Measurements from ENCODE around the gene SLC52A3. TPM values are rescaled to one million over a fixed set of nuclear protein-coding genes. Genes with fewer than 3 reads are reported as not detected.

Gene SLC52A3
- total RNA-seq, 1 donor from 2014 or later = 1.4 TPM

DNA sequence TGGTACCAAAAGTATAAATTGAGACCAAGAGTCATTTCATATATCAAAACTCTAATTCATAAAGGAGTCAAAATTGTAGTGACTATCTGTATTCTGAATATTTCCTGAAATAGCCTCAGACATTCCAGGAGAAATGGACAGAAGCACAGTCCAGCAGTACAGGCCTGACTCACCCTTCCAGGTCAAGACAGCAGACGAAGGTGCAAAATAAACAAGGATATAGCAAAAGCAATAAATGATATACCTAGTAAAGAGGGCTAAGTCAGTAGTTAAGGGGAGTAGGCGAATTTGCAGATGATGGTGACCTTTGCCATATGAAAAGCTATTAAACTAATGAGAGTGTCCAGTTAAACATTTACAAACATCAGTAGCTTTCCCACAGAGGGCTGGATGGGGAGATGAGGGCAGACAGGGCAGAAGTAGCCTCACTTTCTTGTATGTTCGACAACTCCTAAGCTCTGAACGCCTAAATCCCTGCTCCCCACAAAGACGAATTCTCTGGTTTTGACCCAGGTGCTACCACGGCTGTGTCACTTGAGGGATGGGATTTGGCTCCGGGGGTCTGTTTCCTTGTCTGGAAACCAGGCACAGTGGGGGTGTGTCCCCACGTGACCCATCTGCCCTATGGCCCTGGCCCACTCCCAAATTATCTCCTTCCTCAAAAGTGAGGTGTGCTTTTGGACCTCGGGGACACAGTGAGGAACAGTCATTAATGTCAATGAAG is 3.6 kb upstream of the SLC52A3 start:
- no peak for ATAC-seq
- DNase-seq (ENCODE audit: low spot score) = no peak
- intact Hi-C loops (cut with DNase I) = no loop called here

DNA sequence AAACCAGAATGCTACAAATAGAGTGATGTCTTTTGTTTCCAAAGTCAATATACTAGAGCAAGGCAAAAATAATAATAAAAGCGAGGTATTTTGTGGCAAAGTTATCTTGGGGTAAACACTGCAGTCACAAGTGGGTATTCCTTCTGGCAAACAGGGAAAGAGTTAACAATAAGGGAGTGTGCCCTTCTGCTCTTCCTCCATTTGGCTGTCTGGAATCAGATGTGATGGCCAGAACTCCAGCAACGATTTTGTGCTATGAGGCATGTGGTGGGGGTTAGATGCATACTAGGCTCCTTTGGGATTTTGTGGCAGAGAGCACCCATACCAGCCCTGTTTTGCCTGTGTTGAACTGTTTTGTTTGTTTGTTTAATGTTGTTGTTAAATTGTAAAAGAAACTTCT is 2.4 kb upstream of the SLC52A3 start:
- no peak for ATAC-seq
- intact Hi-C loops (cut with DNase I) = no loop called here
- no peak for DNase-seq (ENCODE audit: low spot score)

DNA sequence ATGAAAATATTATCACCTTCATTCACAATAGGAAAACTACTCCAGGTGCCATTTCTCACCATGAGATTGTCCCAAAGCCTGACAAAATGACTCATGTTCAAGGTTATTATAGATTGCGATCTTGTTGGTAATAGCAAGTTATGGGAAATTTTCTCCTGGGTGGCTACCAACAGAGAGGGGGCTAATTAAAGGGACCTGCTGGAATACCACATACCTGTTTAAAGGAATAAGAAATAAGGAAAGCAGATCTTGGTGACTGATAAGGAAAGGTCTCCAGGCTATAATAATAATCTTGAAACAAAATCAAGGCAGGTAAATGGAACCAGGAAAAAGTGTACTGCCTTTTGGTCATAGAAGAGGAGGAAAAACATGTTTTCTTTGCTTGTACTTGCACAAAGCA is 1.4 kb downstream of the SLC52A3 start:
- DNase-seq (ENCODE audit: low spot score) (no peak), ATAC-seq (no peak)
- intact Hi-C loops (cut with DNase I) = no loop called here

DNA sequence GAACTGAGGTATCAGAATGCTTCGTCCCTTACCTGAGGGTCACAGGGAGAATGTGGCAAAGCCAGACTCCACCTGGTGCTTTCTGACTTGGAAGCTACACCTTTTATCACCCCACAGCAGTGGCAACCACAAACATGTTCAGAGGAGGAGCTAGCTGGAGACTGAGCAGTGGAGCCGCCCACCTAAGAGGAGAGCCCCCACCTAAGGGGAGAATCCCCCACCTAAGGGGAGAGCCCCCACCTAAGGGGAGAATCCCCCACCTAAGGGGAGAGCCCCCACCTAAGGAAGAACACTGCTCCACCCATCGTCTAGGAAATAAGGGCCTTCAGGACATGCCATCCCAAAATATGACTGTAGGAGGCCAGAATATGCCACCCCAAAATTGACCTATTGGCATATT is 4.0 kb downstream of the SLC52A3 start:
- intact Hi-C loops (cut with DNase I) = no loop called here
- no peak for DNase-seq (ENCODE audit: low spot score)

DNA sequence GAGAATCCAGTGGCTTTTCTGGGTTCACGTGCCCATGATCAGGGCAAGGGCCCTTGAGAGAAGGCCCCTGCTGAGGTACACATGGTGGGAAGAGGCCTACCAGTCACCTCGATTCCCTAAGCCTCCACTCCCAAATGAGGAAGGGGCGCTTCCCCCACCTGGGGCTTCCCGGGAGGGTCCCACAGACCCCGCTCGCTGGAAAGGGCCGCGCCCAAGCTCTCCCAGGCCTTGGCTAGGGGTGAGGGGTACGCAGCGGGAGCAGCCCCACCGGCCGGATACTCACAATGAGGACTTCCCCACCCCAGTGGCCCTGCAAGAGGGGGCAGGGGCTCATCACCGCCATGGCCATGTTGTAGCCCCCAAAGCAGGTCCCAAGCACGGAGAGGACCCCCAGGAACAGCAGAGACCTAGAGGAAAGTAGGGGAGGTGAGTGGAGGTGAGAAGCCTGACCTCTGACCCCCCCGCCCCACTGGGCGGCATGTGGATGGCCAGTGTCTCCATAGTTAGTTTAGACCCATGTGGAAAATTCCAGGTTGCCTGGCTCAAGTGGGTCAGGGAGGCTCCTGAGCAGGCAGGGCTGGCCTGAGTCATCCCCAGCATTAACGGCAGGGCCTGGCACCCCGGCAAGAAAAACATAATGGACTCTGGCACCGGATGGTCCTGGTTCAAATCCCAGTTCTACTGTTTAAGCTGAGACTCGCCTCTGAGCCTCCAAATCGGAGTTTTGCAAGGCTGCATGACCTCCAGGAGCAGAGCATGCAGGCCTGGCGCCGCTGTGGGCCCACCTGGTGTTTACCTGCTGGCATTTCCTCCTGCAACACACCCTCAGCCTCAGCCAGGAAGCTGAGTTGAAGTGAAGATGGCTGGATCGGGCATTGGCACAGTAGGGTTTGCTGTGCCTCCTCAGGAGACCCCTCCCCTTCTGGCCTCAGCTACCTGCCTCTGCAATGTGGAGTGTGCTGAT is 6.6 kb downstream of the SLC52A3 start:
- DNase-seq (ENCODE audit: low spot score) (no peak), ATAC-seq (no peak)
- intact Hi-C loops (cut with DNase I) = no loop called here

More for the DNA sequence above, 4.0 kb downstream of the SLC52A3 start:
- ATAC-seq = no peak

DNA sequence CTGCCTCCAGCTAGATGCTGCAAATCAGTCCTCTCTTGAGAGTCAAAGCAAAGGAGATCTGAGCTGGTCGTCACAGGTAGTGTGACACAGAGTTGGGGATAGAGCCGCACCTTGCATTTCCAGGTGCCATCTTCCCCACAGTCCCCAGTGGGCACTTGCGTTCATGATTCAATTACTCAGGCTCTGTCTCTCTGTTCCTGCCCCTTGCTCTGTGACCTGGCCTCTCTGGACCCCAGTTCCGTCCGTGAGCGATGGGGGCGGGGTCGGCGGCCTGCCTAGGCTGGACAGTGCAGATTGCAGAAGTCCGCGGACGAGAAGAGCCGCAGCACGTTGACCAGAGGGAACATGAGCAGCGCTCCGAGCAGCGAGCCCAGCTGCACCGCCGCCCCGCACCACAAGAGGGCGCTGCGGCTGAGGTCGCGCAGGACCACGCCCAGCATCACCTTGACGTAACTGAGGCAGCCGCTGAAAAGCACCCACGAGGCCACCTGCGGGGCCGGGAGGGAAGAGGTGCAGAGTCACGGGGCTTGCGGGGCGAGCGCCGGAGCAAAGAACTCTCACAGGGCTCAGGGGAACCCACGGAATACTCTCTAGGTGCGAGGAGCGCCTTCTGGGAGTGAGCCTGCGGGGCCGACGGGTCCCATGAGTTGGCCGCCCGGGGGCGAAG is 7.4 kb downstream of the SLC52A3 start:
- ATAC-seq (no peak), DNase-seq (ENCODE audit: low spot score) (peak; percentile 45)
- intact Hi-C loops (cut with DNase I) = no loop called here

DNA sequence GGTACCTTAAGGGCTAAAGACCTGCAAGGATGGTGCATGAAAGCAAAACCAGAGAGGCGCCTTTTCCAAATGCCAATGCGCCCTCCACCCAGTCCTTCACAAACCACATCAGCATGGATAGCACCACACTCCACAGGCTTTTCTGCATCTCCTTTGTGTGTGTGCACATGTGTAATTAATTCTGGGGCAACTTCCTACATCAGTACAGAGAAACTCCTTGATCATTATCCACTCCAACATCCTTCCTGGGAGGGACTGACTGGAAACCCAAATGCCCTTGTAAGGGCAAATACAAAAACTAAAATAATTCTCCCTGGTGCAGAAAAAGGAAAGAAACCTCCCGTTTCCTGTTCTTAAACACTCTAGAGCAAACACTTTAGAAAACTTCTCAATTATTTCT is 10.8 kb downstream of the SLC52A3 start:
- ATAC-seq = no peak
- no peak for DNase-seq (ENCODE audit: low spot score)
- intact Hi-C loops (cut with DNase I) = no loop called here

DNA sequence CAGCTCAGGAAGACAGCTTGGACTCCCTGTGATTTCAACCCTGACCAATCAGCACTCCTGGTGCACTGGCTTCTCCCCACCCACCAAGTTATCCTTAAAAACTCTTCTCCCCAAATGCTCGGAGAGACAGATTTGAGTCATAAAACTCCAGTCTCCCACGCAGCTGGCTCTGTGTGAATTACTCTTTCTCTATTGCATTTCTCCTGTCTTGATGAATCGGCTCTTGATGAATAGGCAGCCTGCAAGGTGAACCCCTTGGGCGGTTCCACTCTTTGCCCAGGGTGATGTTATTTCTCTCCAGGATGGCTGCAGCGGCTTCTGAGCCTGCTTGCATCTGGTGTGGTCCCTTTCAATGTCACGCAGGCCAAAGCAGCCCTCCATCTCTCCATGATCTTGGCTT is 12.4 kb downstream of the SLC52A3 start:
- DNase-seq (ENCODE audit: low spot score) (no peak), ATAC-seq (no peak)
- intact Hi-C loops (cut with DNase I) = no loop called here

DNA sequence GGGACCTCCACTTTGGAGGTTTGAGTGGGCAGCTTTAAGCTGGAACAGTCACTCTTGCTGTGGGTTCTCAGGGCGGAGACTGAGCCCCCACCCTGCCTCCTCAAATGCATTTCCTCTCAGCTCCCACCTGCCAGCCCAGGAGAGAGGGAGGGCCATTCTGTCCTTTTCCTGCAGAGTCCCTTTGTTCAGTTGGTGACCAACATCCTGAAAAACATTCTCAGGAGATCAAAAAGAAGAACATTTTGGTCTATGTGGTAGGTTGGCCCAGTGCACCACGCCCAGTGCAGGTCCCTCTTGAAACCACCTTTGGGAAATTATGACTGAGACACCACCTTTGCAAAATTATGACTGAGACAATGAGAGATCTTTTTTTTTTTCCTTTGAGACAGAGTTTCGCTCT is 13.4 kb downstream of the SLC52A3 start:
- intact Hi-C loops (cut with DNase I) = no loop called here
- DNase-seq (ENCODE audit: low spot score) (no peak), ATAC-seq (no peak)

DNA sequence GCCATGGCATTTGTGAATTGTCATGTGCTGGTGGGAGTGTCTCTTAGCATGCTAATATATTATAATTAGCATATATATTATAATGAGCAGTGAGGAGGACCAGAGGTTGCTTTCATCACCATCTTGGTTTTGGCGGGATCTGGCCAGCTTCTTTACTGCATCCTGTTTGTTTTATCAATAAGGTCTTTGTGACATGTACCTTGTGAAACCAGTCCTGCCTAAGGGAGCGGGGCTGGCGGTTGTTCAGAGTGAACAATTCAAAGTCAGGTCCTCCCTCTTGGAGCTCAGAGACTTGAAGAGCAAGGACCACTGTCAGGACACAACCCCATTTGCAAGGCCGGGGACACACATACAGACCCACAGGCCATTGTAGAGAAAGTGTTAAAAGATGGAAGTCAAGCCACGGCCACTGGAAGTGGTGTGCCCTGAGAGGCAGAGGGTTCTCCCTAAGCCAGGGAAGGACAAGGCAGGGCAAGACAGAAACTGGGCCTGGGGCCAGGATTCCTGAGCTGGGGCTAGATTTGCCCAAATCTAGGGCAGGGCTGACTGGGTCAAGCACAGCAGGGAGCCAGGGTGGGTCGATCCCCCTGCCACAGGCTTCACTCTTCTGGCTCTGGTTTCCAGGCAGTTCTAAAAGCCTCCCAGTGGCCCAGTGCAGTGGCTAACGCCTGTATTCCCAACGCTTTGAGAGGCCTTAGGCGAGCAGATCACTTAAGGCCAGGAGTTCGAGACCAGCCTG is 14.2 kb downstream of the SLC52A3 start:
- no peak for DNase-seq (ENCODE audit: low spot score)
- intact Hi-C loops (cut with DNase I) = loop anchor here (2.0 kb wide), 1 partner anchor 67 kb away; no protein-coding TSS in a partner anchor
- ATAC-seq = no peak

DNA sequence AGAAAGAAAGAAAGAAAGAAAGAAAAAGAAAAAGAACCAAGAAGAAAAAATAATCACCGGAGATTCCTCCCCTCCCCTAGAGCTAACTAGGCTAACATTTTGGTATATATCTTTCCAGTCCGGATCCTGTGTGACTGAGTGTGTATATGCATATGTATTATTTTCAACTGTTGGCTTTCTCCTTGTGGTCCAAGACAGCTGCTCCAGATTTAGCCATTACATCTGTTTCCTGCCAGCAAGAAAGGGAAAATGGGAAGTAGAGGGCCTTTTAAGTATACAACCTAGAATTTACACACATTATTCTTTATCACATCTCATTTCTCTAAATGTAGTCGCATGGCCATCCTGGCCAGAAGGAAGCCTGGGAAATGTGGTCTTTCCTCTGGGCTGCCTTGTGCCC is 15.2 kb downstream of the SLC52A3 start:
- intact Hi-C loops (cut with DNase I) = loop anchor here (2.0 kb wide), 1 partner anchor 66 kb away; no protein-coding TSS in a partner anchor
- no peak for ATAC-seq
- DNase-seq (ENCODE audit: low spot score) = no peak

DNA sequence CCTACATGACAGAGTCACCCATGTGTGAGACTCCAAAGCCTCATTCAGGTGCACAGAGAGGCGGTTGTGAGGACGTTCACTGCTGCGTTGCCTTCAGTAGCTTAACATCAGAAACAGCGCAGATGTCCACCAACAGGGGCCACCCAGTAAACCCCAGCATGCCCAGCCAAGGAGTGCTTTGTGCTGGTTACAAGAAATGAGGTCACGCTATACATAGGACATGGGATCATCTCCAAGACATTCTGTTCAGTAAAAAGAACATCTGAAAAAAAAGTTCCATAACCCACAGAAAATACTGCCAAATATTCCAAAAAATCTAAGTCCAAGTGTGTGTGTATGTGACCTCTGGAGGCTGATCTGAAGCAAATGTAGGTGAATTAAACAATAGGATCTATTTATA is 16.0 kb downstream of the SLC52A3 start:
- DNase-seq (ENCODE audit: low spot score) (no peak), ATAC-seq (no peak)
- intact Hi-C loops (cut with DNase I) = loop anchor here (2.0 kb wide), 1 partner anchor 65 kb away; no protein-coding TSS in a partner anchor

DNA sequence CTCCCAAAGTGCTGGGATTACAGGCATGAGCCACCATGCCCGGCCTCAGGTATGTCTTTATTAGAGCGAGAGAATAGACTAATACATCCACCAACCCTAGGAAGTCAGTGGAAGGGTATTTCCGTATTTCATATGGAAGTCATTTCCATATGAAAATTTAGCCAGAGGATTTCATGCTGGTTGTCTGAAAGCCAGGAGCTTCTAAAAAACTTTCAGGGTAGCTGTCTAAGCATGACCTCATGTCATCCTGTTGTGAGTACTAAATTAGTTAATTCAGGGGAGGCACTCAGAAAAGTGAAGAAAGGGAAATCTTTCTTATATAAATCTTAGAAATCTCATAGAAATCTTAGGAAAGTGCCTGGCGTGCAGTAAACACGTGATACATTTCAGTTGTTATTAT is 16.5 kb downstream of the SLC52A3 start:
- DNase-seq (ENCODE audit: low spot score) (no peak), ATAC-seq (no peak)
- intact Hi-C loops (cut with DNase I) = loop anchor here (2.0 kb wide), 1 partner anchor 65 kb away; no protein-coding TSS in a partner anchor

DNA sequence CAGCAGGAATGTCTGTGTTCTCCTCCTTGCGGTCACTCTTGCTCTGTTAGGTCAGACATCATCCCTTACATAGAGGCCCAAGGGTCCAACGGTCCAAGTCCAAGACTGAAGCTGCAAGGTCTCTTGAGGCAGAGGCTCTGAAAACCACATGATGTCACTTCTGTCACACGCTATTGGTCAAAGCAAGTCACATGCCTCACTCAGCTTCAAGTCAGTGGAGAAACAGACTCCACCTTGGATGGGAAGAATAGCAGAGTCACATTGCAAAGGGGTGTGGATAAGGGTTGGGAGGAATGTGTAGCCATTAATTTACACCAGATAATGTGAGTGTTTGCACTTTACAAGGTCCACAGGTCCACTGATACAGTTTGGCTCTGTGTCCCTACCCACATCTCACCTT is 17.5 kb downstream of the SLC52A3 start:
- DNase-seq (ENCODE audit: low spot score) = no peak
- ATAC-seq = no peak
- intact Hi-C loops (cut with DNase I) = no loop called here

DNA sequence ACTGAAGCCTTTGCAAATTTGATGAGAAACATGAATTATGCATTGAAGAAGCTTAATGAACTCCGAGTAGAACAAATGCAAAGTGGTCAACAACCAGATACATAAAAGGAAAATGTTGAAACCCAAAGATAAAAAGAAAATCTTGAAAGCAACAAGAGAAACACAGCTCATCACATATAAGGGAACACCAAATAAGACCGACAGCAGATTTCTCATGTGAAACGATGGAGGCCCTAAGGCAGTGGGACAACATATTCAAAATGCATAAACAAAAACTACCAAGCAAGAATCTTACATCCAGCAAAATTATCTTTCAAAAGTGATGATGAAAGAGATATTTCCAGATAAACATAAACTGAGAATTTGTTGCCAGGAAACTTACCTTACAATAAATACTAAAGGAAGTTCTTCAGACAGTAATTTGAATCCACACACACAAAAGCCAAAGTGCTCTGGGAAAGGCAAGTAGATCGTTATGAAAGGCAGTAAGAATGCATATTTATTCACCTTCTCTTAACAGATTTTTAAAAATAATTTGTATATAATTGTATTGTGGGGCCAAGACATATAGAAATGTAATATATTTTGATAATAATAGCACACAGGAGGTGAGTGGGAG is 22.5 kb downstream of the SLC52A3 start:
- ATAC-seq (no peak), DNase-seq (ENCODE audit: low spot score) (no peak)
- intact Hi-C loops (cut with DNase I) = no loop called here

DNA sequence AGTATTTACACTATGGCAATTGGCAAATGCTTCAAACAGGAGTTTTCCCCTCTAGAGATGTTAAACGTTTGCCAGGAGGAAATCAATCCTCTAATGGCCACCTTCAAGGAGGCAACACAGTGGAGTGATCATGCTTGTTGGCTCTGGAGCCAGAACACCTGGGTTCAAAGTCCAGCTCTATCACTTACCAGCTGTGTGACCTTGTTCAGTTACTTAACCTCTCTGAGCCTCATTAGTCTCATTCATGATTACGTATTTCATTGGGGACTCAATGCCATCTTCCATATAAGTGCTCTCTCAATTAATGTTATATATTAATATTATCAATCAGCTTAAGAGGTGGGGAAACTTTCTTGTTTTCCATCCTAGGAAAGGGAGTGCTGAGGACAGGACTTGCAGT is 26.1 kb downstream of the SLC52A3 start:
- ATAC-seq (no peak), DNase-seq (ENCODE audit: low spot score) (no peak)
- intact Hi-C loops (cut with DNase I) = no loop called here

DNA sequence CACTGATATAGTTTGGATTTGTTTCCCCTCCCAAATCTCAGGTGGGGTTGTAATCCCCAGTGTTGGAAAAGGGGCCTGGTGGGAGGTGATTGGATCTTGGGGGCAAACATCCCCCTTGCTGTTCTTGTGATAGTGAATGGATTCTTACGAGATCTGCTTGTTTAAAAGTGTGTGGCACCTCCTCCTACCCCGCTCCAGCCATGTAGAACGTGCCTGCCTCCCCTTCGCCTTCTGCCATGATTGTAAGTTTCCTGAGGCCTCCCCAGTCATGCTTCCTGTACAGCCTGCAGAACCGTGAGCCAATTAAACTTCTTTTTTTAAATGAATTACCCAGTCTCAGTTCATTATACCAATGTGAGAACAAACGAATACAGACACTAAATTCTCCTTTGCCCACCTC is 26.7 kb downstream of the SLC52A3 start:
- DNase-seq (ENCODE audit: low spot score) (no peak), ATAC-seq (no peak)
- intact Hi-C loops (cut with DNase I) = no loop called here

DNA sequence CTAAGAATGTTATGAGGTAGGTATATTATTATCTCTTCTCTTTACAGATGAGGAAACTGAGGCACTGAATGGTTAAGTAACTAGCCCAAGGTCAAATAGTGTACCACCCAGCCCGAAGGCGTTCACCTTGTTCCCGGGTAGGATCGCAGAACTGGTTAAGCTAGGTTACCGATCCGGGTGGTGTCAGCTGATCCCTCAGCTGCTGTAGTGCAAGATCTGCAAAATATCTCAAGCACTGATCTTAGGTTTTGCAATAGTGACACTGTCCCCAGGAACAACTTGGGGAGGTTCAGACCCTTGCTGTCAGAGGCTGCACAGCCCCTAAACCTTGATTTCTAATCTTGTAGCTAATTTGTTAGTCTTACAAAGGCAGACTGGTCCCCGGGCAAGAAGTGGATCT is 28.1 kb downstream of the SLC52A3 start:
- no peak for DNase-seq (ENCODE audit: low spot score)
- no peak for ATAC-seq
- intact Hi-C loops (cut with DNase I) = no loop called here

DNA sequence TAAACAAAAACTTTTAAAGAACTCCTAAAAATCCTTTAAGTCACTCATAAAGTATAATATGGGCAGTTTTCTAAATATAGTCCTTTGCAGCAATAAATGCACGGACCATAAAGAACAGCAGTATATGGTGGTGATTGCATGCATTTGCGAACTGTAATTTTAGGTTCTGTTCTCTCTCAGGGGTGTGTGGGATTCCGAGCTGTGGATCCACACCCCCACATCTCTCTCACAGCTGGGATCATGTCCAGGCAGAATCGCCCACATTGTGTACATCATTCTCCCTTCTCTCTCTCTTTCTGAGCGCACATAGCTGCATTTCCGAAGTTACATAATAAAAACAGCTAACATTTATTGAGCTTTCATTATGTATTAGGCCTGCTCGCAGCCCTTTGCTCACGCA is 28.6 kb downstream of the SLC52A3 start:
- ATAC-seq (no peak), DNase-seq (ENCODE audit: low spot score) (no peak)
- intact Hi-C loops (cut with DNase I) = no loop called here

Data from sciatic nerve (tissue), 2 donors.